Measurements from ENCODE around the gene TEX44.
"Not testable (repeated sequence)": the region's sequence is repeated elsewhere in the genome, so short reads cannot be mapped to it uniquely, and the experiment has no call there.

Gene TEX44

DNA sequence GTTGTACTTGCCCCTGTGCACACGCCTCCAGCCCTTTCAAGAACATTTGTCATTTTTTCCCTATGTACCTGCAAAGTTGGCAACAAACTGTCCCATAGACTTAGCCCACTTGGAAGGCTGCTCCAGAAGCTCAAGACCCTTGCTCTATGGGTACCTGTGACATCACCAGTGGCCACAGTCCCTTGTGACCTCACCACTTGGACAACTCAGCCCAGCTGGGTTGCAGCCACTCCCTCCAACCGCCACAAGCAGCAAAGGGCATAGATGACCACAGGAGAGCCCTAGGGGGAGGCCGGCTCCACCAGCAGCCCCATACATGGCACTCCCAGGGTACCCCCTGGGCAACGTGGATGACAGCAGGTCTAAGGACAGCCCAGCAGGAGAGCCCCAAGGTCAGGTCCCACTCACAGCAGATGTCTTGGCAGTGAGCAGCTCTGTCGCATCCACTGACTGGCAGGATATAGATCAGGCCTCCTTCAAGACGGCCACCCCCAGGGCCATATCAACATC is at the start of gene TEX44:
Gene TEX44, plus strand, starts transcription at position 229 of the 510 bp plus-strand sequence. Its CDS starts 88 bp downstream, at position 317.
- DNase-seq (ENCODE audit: low read depth) = no peak

DNA sequence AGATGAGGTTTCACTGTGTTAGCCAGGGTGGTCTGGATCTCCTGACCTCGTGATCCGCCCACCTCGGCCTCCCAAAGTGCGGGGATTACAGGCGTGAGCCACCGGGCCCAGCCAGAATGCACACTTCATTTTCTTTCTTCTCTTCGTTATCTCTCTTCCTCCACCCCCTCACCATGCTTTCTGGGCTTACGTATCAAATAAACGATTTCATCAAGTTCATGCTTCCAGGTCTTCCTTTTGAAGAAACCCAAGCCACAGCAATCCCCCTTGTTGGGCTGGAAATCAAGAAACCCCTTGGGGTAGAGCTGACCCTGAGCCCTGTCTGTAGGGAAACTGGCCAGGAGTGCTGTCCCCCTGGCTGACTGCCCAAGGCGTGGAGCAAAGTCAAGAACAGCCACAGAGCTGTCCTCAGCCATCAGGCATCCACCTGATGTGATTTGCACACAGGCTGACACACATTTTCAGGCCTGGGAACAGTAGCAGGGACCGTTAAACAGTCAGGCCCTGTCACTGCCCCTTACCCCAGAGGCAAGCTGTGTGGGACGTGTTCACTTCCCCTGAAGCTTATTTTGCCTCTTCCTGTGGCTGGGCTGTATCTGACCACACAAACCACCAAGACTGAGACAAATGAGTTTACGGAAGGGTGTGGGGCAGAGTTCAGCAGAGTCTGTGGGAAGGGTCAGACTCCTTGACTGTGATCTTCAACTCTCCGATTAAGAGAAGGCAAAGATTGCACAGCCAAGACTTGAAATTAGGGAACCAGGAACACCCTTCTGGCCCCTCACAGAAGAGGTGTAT is 47.4 kb upstream of the TEX44 start:
- DNase-seq (ENCODE audit: low read depth) = peak; percentile 91

DNA sequence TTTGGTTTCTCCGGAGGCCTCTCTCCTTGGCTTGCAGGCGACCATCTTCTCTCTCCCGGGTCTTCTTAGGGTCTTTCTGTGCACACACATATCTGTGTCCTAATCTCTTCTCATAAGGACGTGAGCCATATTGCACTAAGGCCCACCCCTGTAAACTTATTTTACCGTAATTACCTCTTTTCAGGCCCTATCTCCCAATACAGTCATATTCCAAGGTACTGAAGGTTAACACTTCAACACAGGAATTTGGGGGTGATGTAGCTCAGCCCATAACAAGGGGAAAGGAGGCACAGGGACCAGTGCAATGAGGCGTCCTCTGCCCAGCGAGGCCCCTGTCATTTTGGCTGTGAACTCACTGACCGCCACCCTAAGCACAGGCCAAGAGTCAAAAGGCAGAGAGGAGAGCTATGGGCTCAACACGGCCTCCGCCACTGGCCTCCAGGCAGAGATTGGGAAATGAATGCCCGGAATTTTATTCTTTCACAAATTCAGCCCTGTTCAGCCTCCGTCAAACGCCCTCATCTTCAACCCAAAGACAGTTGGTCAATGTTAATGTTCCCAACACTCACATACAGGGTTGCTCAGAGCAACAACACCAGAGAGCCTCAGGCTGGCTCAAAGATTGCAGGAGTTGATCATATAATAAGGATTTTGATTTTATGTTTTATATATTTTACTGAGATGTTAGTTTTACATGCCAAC is 46.5 kb upstream of the TEX44 start:
- DNase-seq (ENCODE audit: low read depth) = no peak

DNA sequence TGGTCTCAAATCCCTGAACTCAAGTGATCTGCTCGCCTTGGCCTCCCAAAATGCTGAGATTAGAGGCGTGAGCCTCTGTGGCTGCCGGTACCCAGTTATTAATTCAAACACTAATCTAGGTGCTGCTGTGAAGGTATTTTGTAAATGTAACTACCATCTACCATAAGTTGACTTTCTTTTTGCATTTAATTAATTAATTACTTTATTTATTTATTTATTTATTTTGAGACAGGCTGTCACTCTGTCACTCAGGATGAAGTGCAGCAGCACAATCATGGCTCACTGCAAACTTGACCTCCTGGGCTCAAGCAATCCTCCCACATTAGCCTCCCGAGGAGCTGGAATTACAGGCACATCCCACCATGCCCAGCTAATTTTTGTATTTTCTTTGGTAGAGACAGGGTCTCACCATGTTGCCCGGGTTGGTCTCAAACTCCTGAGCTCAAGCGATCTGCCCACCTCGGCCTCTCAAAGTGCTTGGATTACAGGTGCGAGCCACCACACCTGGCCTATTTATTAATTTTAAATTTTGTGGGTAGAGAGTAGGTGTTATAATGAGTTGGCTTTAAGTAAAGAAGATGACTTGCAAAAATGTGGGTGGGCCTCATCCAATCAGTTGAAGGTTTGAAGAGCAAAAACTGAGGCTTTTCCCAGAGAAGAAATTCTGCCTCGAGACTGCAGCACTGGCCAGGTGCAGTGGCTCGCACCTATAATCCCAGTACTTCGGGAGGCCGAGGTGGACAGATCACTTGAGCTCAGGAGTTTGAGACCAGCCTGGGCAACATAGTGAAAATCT is 45.2 kb upstream of the TEX44 start:
- DNase-seq (ENCODE audit: low read depth) = no peak

DNA sequence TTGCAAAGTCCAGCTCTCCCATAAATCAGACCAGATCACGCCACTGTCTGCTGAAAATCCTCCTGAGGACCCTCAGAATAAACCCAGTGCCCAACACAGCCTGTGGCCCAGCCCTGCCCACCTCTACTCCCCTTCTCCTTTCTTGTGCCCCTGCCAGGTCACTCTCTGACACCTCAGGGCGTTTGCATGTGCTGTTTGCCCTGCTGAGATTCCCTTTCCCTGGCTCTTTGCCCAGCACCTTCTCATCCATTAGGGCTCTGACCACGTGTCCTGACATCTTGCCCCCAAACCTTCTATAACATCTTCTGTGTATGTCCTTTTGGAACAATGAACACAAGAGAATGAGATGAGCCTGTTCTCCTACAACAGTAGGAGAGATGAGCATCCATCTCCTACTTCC is 43.9 kb upstream of the TEX44 start:
- DNase-seq (ENCODE audit: low read depth) = no peak

DNA sequence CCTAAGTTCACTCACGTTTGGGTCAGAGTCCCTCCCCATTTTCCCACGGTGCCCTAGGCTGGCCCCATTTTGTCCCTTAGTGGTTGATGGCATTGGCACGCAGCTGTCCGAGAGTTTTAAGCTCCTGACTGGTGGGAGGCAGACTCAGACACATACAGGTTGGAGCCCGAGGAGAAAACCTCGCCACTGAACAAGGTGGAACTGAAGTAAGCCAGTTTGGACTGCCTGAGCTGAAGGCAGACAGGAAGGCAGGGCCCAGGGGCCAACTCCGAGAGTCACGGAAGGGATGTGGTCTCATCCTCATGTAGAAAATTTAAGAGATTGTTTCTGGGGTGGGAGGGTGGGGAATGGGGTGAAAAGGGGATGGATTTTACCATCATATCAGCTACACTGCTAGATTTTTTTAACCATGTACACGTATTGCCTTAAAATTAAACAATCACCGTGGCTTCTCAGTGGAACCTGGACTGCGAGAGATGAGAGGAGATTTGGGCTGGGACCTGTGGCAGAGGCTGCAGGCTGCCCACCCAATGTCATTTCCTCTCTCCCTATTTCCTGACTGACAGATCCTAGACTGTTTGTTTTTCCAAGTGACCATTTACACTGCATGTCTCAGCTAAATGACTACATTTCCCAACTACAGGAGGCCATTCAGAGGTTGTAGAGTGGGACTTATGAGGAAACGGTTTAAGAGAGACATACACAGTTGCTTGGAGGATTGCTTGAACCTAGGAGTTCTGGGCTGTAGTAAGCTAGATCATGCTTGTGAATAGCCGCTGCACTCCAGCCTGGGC is 43.0 kb upstream of the TEX44 start:
- no peak for DNase-seq (ENCODE audit: low read depth)

DNA sequence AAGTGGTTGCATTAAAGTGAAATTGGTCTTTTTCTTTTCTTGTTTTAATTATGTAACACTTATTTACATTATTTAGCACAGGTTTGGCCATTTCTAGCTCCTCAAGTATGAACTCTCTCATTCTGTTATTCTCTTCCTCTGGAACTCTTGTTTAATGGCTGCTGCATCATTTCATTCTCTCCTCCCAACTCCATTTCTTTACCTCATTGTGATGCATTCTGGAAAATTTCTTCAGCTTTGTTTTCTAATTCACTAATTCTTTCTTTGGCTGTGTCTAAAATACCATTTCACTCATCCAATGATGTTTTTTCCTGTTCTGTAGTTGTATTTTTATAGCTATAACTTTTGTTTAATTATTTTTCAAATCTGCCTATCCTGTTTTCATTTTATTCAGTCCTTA is 39.9 kb upstream of the TEX44 start:
- DNase-seq (ENCODE audit: low read depth) = no peak

DNA sequence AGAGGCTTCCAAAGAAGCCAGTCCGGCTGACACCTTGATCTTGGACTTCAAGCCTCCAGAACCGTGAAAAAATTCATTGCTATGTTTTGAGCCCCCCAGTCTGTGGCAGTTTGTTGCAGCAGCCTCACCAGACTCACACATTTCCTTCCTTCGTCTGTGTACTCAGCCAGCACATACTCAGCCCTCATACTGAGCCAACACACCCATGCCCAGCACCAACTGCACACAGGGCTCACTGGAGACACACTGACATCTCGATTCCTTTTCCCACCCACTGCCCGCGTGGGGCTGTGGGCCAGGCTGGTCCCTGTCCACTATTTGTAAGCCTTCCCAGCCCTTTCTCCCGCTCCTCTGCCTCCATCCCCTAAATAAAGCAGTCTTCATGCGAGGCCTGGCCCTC is 38.3 kb upstream of the TEX44 start:
- no peak for DNase-seq (ENCODE audit: low read depth)

DNA sequence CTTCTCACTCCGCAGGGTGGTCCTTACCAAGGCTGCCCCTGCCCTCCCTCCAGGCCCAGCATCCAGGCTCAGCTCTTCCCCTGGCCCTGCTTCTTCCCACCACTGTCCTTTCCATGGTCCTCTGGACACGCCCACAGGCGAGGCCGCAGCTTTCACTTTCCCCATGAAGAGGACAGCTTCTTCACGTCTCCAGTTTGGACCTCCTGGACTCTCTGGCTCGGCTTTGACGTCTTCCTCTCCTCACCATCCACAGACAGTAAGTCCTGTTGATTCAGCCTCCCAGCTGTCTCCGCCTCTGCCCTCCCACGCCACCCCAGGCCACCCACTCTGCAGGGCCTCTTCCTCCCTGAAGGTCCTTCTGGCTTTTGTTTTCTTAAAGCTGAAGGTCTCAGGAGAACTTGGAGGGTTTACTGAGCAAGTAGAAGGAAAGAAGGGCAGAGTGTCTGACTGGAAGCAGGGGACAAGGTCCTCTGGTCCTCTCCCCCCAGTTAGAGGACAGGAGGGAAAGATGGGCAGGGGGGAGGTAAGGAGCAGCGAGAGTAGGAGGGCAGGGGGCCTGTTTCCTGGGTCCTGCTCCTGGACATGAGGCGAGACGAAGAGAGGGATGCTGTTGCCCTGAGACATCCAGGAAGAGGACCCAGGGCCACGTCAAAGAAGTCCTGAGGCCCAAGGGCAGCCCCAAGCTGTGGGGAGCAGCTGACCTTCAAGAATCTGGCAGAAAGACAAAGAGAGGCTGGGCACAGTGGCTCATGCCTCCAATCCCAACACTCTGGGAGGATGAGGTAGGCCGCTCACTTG is 37.7 kb upstream of the TEX44 start:
- DNase-seq (ENCODE audit: low read depth) = no peak

DNA sequence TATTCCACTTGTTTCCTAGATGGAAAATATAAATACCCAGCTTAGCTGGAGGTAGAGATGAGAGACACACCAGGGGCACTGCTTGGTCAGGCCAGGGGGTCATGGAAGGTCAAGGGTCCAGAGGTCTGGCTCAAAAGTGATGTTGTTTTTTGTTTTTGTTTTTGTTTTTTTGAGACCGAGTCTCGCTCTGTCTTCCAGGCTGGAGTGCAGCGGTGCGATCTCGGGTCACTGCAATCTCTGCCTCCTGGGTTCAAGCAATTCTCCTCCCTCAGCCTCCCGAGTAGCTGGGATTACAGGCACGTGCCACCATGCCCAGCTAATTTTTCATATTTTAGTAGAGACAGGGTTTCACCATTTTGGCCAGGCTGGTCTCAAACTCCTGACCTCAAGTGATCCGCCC is 36.2 kb upstream of the TEX44 start:
- not testable (repeated sequence) for DNase-seq (ENCODE audit: low read depth)

DNA sequence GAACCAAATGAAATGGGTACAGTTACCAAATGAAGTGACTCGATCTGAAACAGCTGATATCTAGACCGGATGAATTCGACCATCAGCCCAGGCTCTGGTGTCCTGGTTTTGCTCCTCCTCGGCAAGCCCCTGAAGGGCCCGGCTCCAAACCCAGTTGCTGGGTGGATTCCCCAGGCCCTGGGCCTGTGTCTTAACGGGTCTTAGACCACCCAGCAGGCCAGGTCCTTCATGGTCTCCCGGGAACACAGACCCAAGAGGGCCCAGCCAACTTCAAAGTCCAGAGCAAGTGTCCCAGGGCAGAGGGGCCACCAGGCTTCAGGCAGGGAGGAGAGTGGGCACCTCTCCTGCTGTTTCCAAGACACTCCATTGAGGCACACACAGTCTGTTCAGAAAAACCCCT is 35.7 kb upstream of the TEX44 start:
- no peak for DNase-seq (ENCODE audit: low read depth)

DNA sequence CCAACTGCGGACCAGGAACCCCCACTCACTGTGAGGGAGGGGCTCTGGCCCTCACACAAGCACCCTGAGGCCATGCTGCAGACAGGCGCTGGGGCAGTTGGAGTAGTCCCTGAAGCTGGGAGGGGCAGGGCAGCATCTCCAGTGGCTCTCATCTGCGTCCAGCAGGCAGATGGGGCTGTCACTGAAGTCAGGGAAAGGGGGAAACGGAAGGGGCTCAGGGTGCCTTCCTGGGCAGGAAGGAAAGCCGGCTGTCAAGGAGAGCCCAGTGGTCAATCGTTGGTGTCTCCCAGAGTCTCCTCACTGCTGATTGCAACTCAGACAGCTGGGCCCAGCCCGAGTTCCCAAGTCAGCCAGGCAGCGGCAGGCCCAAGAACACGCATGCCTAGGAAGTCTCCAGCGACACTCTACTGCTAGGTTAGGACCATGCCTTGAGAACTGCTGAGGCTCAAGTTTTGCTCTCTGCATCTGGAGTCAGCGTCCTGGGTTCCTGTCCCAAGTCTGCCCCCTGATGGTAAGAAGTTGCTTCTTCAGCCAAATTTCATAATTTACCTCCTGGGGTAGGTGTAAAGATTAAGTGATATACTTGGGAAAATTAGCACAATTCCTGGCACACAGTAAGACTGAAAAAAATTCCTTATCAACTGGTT is 35.0 kb upstream of the TEX44 start:
- DNase-seq (ENCODE audit: low read depth) = peak; percentile 49

DNA sequence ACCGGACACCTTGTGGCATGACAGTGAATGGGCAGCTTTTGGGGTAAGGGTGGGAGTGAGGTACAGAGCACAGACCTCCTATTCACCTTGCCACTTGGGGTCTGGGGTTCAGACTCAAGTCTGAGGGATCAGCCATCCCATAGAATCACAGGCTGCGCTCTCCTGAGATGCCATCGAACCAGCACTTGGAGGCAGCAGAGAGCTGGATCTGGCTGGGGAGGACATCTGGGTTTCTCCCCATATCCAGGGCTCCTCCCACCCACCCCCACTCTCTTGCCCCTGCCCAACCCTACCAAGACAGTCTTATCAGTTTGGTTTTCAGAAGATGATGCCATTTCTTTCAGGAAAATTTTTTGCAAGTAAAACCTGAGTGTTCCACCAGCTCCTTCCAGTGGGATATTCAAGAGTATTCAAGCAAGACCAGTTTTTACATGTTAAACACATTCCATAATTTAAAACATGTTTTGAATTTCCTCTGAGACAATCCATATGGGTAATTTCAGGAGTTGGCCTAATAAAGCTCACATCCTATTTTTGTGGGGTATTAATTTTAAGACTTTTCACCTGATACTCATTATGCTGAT is 29.2 kb upstream of the TEX44 start:
- DNase-seq (ENCODE audit: low read depth) = no peak

DNA sequence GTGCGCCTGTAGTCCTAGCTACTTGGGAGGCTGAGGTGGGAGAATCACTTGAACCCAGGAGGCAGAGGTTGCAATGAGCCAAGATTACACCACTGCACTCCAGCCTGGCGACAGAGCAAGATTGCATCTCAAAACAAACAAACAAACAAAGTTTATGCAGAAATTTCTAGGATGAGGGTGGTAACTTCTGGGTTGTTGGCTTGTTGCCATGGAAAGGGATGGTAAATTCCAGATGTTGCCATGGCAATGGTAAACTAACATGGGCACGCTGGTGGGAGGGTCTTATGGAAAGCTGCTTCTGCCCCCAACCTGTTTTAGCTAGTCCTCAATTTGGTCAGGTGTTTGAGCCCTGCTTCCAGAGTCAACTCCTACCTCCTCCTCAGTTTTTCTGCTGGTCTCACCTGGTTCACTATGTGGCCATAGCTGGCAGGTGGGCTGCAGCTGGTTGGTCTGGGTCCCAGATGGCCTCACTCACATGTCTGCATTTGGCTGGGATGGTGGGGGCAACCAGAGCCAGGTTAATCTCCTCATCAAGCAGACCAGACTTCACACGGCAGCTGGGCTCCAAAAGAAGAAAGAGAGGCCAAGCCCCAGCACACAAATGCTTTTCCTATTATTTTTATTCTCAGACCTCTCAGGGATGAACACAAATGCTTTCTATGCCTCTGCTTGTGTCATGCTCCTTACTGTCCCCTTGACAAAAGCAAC is 26.6 kb upstream of the TEX44 start:
- DNase-seq (ENCODE audit: low read depth) = no peak

DNA sequence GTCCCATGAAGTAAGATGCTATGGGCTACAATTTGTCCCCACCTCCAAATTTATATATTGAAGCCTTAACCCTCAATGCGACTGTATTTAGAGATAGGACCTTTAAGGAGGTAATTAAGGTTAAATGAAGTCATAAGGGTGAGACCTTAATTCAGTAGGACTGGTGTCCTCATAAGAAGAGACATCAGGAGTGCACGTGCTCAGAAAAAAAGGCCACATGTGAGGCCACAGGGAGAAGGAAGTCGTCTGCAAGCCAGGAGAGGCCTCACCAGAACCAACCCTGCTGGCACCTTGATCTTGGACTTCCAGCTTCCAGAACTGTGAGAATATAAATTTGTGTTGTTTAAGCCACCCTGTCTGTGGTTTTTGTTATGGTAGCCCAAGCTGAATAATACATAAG is 25.5 kb upstream of the TEX44 start:
- DNase-seq (ENCODE audit: low read depth) = no peak

DNA sequence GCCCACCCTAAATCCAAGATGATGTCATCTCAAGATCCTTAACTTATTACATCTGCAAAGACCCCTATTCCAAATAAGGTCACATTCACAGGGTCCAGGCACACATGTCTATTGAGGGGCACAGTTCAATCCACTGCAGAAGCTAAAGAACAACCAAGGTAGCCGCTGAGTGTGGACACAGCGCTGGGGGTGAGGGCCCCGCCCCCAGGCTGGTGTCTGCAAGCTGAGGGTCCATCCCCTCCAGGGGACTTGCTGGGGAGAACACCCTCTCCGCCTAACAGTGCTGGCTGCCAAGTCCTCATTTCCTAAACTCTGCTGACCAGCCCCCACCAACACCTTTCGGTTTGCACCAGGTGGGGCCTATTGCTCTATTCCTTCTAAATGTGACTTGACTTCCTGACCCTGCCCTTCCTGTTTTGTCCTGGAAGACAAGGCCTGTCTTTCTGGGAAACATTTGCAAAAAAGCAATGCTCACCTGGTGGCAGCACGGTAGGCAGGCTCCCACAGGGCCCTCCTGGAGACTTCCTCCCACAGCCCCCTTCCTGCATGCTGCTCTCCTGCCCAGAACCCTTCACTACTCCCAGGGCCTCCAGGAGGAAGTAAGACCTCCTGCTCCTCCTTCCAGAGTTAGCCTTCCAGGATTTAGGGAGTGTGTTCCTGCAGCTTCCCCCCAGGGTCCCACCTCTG is 24.4 kb upstream of the TEX44 start:
- no peak for DNase-seq (ENCODE audit: low read depth)

DNA sequence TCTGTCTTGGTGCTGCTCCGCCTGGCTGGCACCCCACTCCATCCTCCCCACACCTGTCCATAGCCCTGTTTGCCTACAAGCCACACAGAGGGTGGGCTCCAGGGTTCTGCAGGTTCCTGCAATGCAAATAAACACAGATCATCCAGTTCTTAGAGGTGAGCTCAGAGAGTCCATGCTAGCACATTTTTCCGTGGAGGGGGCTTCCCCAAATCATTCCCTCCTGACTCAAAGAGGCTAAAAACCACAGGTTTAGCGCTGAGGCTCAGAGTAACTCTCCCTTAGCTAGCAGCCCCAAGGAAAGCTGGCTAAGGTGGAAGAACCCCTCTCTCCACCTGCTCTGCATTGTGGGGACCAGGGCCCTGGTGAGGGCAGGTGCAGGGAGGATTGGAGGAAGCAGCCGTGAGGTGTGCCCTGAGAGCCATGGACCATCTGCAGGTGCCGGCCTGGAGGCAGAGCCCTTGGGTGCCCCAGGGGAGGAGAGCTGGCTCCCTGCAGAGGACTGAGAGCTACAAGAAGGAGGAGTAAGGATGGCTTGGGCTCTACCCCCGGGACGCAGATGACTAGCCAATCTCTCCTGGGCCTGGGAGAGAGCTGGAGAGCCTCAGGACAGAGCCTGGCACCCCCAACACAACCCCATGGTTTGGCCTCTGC is 23.8 kb upstream of the TEX44 start:
- no peak for DNase-seq (ENCODE audit: low read depth)

DNA sequence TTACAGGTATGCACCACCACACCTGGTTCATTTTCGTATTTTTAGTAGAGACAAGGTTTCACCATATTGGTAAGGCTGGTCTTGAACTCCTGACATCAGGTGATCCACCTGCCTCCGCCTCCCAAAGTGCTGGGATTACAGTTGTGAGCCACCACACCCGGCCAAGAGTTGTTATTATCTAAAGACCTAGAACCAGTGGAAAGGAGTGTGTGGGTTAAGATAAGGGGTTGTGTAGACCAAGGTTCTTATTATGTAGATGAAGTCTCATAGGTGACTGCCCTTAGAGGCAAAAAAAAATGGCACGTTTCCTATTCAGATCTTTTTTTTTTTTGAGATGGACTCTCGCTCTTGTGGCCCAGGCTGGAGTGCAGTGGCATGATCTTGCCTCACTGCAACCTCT is 21.7 kb upstream of the TEX44 start:
- DNase-seq (ENCODE audit: low read depth) = not testable (repeated sequence)
